Measurements from ENCODE around the gene SEPTIN2.
A peak's percentile ranks its signal among the peaks of the same experiment; 100 is the strongest.
"Not testable (repeated sequence)": the region's sequence is repeated elsewhere in the genome, so short reads cannot be mapped to it uniquely, and the experiment has no call there.

SEPTIN2 gene

DNA sequence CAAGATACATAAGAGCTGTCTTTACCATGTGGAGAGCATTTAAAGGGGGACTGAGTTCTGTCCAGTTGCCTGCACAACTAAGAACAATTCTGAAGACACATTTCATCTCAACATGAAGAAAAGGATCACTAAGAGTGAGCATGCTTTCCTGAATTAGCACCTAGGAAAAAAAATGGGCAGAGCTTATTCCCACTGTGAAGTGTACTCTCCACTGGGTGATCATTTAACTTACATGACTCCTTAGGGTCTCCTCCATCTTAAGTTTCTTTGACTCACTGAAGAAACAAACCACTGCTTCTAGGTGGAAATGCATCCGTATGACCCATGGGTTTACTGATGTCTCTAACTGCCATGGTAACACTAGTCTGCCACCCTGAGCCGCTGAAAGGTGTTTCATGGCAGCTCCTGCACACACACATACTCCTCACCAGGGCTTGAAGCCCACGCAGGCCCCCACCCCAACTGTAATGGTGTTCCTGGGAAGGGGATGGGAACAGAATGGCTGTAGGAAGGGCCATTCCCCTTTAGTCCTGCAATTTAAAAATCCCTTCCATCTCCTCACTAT lies 27.3 kb upstream of the SEPTIN2 start:
- no peak for DNase-seq

DNA sequence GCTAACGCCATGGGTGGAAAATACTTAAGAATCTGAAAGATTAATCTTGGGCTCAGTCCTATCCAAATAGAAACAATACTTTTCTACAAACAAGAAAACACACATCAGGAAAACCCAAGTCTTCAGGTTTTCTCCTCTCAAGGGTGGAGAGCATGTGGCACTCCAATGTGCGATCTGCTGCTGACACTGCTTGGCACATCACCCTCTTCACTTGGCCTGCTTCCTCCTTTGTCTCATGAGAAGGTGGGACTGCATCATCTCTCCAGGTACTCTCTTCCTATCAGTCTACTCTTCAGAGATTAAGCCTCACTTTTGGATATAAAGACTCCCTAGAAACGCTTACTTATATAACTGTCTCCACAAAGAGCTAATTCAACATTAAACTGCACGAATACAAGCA lies 26.7 kb upstream of the SEPTIN2 start:
- DNase-seq: no peak

DNA sequence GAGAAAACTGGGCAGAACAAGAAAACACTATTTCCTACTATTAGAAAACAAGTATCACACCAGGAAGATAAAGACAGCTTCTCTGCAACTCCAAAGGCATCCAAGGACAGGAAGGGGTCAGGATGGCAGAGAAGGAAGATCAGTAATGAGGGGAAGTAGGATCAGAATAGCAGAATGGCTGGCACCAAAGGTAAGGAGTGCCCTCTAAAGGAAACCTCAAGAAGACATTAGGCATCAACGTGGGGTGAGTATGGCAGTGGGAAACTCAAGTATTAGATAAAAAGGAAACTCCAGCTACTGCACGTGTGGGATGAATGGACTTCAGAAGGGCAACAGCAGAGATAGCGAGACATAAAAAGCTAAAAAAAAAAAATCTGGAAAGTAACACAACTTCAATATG lies 26.1 kb upstream of the SEPTIN2 start:
- no peak for DNase-seq

DNA sequence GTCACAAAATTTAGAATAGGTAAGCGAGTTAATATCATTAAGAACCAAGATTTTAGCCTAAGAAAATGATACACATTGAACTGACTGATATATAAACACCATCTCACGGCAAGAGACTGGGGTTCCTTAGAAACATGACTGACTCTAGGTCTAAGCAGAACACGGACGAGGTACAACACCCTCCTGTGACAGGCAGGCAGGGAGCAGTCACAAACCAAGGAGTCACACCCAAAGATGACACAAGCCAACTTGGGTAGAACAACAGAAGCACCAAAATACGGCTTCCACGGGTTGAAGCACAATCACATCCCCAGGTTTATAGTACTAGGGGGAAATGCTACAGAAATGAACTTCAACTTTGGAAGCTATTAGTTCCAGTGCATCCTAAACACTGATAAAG lies 24.6 kb upstream of the SEPTIN2 start:
- no peak for DNase-seq

DNA sequence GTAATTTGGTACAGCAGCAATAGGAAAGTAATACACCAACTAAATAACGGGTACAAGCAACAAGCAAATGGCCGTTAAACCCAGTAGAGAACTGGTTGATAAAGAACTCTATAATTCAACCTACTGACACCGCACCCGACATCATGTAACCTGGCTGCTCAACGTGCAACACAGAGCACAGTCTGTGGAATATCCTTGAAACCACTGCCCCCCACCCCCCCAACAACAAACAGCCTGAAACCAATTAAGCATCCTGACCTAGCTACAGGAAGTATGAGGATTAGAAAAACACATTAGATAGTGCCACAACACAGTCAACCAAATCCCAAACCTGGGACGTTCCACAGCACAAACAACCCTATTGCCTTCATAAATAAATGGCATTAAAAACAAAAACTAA lies 23.7 kb upstream of the SEPTIN2 start:
- no peak for DNase-seq

DNA sequence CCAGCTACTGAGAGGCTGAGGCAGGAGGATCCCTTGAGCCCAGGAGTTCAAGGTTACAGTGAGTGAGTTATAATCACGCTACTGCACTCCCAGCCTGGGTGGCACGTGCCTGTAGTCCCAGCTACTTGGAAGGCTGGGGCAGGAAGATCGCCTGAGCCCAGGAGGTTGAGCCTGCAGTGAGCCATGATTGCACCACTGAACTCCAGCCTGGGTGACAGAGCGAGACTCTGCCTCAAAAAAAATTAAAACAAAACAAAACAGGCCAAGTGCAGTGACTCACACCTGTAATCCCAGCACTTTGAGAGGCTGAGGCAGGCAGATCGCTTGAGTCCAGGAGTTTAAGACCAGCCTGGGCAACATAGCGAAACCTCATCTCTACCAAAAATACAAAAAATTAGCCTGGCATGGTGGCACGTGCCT lies 22.3 kb upstream of the SEPTIN2 start:
- DNase-seq: not testable (repeated sequence)

DNA sequence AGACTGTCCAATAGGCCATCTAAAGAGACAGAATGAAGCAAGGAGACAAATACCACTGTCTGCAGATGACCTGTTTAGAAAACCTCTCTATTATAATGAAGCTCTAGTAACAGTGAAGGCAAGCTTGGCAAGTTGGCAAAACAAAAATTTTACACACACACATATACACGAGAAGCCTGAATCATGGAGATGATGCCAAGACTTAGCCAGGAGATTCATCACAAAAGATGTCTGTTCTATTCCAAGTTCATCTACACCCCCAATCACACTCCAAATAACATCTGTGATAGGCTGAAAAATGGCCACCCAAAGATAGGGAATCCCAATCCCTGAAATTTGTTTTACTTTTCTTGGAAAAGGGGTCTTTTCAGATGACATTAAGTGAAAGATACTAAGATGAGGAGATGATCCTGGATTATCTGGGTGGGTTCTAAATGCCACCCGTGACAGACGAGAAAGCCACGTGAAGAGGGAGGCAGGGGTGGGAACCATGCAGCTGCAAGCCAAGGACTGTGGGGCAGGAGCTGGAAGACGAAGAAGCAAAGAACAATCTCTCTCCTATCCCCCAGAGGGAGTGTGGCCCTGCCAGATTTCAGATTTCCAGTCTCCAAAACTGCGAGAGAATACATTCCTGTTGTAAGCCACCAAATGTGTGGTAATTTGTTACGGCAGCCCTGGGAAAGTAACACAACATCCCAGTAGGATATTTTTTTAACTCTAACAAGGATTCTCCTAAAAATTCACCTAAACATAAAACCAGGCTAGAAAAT lies 20.2 kb upstream of the SEPTIN2 start:
- DNase-seq: no peak

DNA sequence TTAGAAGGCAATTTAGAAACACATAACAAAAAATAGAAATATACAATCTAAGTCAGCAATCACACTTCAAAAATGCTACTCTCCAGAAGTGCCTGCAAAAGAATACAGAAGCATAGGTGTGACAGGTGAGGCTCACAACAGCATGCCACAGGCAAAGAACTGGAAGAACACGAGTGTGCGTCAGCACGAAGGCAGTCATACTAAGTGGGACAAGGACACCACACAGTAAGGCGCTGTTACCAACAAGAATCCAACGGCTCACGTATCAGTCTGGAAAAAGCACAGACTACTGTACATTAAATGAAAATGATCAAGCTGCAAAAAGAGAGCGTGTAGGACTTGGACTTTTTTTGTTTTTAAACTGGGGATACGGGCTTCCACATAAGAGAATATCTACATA lies 19.0 kb upstream of the SEPTIN2 start:
- no peak for DNase-seq

DNA sequence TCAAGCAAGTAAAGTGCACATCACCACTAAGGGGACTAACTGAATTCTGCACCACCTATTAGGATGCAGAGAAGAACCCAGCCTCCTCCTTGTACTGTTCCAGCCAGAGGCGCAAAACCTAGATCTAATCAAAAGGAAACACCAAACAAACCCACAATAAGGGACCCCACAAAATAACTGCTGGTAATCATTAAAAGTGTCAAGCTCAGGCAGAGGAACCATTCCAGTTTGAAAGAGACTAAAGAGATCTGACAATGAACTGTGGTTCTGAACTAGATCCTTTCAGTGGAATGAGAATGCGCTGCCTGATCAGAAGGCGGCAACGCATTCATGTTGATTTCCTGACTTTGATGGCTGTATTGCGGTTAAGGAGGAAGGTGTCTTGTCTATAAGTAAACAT lies 17.1 kb upstream of the SEPTIN2 start:
- DNase-seq: no peak

DNA sequence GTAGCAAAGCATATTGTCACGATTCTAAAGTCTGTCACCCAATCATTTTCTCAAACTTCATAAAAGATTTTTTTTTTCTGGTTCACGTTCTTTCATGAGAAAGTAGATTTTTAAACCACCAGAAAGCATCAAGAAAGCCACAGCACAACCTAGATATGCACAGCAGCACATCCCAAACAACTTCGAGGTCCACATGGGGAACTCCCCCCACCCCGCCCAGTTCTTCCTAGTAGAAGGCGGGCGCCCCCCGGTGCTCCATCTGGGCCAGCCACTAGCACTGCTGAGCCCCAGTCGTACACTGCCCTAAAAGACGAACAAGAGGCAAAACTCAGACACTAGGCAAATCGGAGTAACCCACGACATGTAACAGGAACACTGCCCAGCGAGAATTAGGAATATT lies 15.7 kb upstream of the SEPTIN2 start:
- no peak for DNase-seq

DNA sequence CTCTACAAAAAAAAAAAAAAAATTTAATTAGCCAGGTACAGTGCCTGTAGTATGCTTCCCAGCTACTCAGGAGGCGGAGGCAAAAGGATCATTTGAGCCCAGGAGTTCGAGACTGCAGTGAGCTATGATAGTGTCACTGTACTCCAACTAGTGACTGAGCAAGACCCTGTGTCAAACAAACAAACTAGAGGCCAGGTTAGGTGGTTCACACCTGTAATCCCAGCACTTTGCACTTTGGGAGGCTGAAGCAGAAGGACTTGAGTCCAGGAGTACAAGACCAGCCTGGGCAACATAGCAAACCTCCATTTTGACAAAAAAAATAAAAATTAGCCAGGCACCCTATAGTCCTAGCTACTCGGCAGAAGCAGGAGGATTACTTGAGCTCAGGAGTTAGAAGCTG lies 13.6 kb upstream of the SEPTIN2 start:
- DNase-seq: no peak

DNA sequence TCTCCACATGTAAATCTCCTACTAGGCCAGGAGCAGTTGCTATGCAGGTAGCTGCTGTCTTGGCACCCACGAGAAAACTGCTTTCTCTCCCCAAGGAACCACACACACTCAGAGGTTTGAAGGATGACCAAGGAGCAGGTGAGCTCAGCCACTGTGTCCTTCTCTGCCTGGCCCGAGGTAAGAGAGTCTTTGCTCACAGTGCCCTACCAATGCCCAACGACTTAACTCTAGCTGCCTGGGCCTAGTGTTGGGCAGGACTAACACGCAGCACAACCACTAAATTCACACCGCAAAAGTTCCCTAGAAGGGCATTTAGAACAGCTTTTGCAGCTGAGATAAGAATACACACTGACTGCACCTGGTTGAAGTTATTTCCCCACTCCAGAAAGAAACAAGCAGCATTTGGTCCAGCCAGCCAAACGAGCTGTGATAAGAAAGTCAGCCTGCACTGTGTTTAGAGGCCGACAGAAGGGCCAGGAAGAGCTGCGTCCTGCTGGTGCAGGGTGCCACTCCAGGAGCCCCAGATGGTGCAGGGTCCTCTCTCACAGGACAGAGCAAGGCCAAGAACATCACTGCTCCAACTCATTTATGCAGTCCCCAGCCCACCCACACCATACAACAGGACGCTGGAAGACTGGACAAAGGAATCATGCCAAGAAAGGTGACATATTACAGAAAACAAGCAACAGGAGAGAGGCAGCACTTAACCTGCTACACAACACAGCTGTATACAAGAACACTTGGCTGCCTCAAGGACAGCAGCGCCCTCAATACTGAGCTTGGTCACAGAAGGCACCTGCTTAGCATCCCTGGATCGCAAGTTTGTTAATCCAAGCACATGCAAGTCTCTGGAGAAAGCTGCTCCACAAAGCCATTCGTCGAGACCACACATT lies 12.7 kb upstream of the SEPTIN2 start:
- DNase-seq: no peak

DNA sequence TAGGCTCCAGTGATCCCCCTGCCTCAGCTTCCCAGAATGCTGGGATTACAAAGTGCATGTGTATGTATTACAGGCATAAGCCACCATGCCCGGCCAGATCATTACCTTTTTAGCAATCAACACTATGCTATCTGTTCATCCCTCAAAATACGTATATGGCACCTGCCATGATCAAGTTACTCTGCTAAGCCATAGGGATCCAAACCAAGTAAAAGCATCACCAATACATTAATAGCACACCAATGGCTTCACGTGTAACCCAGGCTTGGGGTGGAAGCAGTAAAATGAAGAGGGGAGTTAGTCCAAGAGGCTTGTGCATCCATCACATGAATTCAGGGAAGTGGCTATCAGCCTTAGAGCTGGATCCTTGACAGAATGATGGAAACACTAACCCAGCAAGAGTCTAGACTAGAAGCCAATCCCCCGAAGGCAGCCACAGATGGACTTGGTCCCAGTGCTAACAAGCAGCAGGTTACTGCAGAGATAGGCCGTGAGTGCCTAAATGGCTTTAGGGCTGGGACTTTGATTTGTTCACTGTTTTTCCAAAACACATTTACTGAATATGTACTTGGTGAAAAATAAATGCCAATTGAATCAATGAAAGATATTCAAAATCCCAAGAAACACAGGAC lies 11.6 kb upstream of the SEPTIN2 start:
- DNase-seq: no peak

DNA sequence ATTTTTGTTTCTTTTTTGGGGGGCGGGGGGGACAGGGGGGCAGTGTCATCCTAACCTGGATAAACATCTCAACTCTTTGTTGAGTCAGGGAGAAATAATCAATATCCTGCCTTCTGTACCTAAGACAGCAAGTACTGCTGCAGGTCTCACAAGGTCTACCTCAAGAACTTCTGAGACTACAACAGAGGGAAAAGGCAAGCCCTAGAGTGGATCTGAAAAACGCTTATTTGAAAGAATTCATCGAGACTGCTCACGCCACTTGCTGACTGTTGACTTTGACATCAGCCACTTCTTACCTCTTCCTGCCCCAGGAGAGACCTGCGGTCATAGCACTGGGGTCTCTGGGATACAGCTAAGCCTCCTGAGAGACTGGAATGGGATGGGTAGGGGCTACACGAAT lies 8.7 kb upstream of the SEPTIN2 start:
- DNase-seq: no peak

DNA sequence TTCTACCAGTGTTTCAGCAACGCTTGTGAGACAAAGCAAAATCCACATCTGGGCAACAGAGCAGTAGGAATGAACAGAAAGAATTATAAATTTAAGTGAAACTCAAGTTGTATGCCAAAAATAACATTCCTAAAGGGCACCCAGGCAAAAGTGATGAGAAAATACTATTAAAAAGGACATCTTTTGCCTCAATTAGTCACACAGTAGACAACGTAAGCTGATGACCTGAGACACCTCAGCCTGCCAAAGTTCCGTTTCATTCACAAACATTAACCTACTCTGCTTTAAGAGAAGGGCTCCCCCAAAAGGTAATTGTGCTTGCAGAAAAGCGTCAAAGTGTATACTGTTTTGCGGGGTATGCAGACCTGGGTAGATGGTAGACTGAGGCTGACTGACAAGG lies 7.5 kb upstream of the SEPTIN2 start:
- no peak for DNase-seq

DNA sequence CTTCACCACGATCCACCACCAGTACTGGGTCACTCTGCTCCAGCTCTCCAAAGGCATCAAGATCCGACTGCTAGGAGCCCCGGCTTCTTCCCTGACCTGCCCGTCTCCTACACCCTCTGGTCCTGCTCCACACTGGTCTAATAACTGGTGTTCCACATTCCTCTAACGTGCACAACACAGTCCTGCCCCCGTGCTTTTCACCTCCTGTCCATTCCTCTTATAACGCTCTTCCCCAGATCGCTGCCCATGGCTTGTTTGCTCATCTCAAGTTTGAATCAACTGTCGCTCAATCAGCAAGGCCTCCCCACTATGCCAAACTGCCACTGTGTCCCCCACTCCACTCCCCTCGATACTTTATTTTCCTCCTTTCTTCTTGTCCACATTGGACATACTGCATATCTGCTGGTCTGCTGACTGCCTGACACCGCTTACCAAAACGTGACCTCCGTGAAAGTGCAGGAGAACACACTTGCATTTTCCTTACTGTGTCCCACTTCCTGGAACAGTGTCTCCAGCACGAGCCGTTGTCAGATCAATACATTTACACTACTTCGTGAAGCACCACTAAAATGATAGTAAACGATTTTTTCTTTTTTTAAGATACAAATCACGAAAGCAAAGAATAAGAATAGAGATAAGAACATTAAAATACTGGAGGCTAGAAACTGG lies 6.8 kb upstream of the SEPTIN2 start:
- DNase-seq: no peak

DNA sequence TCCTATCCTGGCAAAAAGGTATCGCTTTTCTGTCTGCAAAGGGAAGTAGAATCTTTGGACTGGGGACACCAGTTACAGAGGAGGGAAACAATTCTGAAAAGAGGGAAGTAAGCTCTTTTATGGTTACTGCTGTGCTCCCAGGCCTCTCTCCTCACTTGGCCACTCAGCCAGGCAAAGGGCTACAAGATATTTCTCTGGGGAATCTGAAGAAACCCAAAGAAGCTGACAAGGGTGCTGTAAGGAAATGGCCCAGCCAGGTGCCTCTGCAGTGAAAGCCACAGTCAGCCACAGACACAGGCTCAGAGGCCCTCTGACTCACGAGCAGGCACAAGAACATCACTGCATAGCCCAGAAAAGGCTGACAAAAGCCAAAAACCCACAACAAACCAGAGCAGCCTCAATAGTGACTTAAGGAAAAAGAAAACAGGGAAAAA lies 6.0 kb upstream of the SEPTIN2 start:
- DNase-seq: peak; percentile 78

DNA sequence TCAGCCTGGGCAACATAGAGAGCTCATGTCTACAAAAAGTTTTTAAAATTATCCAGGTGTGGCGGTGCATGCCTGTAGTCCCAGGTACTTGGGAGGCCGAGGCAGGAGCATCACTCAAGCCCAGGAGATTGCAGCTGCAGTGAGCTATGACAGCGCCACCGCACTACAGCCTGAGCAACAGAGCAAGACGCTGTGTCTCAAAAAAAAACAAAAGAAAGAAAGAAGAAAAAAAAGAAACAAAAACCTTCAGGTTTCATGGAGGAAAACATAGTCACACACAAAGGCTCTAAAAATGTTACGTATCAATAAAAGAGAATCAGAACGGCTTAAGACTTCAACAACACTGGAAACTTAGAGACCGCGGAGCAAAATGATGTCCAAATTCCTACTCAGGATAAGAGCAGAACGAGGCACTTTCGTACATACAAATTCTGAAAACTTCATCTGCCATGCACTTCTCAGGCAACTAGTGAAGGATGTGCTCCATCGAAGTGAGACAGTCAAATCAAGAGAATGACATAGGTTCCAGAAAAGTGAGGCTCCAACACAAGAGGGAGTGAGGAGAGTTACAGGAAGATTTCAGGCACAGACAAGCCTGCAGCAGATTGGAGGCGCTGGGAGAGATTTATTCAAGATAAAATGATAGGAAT lies 4.7 kb upstream of the SEPTIN2 start:
- DNase-seq: no peak

DNA sequence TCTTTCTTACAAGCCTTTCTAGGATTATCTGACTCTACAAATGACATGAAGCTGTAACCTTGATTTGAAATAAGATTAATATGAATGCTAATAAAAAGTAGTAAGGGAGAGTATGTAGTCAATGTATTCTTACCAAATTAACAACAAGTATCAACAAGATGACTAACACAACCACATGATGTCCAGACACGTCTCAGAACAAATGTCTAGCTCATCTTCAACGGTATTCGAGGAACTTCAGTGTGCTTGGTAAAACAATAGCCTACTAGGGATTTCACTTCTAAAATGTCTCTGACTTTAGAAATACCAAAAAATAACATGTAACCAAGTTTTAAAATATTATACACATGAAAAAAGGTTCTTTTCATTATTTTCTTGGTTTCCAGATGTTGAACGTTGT lies 3.6 kb upstream of the SEPTIN2 start:
- DNase-seq: no peak

DNA sequence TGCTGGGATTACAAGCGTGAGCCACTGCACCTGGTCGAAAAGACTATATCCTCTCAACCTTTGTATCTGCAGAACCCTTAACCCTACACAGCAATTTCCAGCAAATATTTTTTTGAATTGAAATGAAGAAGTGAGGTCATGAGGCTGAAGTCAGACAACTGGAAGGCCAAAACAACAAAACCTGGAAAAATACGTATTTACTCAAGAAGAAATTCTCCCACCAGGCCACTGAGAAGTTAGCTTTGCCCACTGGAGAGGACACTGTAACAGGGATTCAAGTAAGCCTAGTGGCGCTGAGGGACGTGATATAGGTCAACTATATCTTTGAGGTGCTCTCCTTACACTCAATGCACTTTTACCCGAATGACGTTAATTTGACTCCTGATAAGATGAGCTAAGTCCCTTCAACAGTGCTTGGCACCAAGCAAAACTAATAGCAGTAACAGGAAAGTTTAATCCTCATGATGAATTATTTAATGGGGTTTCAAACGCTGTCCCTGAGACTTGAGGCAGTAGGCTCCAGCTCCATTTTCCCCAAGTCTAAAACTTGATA lies 2.1 kb upstream of the SEPTIN2 start:
- no peak for DNase-seq

DNA sequence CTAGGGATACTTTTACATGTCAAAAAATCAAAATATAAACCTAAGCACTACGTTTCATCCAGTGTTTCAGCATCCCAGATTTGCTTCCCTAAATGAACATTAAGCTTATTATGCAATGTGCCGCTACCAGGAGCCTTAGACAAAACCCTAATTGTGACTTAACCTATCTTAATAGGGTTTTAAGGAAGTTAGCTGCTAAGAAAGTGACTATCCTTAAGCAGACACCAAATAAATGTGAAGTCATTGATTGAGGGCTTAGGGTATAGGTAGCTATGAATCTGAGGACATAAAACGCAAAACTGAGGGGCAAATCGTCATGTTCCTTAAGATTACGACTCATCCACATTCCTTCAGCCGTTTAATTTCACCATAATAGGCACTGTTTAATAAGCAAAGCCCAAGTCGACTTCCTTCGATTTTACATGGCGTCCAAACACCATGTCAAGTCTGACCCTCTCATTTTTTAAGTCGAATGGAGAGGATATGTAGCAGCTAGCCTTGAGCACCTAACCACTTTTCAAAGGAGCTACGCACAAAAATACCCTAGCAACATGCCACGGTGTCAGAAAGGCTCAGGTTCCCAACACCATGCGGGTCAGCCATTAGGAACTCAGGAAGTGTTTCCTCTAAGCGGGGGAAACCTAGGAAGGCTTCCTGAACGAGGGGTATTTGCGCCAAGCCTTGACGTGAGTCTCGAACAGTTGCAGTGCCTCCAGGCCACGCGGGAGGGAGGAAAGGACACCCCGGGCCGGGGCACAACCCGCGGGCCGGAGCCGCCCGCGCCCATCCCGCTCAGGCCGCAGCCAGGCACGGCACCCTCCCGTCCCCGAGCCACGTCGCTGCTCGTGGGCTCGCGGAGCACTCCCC lies 1.3 kb upstream of the SEPTIN2 start:
- DNase-seq: no peak
